Panc1 (cell line): ENCODE results near the gene CHN1.

Experiments used
- POLR2AphosphoS5 ChIP-seq: IDR thresholded peaks from 2 replicates; pipeline ENCODE4 v1.6.1; 2012; ENCODE audit warnings: mild to moderate bottlenecking, low read depth, low read length, moderate library complexity
- TF ChIP-seq, protein P1 (sequence below): fragments of 450-650 bp; IDR thresholded peaks from 2 replicates; pipeline ENCODE4 v1.5.1; 2017; ENCODE audit warnings: mild to moderate bottlenecking

DNA sequence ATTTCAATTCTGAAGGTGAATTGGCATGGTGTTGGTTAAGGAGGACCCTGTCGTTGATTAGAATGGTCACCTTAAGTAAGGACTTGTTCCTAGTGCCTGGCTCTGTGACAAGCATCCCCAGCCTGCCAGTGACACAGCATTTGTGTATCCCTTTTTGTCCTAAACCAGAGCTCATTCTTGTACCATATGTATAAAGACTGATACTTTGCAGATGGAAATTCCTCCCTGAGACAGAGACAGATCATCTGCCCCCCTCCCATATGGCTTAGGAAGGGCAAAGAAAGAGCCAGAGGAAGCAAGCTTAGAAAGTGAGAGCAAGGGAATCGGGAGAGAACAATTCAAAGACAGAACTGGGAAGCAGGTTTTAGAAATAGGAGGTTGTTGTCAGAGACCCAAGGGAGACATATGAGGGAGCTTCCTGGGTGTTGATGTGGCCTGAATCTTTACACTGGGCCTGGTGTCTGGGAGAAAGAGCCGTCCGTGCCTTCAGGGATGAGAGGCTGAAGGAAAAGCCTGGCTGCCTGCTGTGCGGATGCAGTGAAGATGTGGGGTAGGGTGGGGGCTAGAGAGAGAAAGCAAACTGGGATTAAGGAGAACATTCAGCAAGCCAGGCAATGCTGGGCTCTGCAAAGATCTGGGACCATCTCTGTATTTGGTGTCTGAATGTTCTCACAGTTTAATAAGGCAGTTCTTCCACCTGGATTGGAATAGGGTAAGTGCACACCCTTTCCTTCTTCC, 227.7 kb downstream of the CHN1 start:
- TF ChIP-seq, protein P1, sequence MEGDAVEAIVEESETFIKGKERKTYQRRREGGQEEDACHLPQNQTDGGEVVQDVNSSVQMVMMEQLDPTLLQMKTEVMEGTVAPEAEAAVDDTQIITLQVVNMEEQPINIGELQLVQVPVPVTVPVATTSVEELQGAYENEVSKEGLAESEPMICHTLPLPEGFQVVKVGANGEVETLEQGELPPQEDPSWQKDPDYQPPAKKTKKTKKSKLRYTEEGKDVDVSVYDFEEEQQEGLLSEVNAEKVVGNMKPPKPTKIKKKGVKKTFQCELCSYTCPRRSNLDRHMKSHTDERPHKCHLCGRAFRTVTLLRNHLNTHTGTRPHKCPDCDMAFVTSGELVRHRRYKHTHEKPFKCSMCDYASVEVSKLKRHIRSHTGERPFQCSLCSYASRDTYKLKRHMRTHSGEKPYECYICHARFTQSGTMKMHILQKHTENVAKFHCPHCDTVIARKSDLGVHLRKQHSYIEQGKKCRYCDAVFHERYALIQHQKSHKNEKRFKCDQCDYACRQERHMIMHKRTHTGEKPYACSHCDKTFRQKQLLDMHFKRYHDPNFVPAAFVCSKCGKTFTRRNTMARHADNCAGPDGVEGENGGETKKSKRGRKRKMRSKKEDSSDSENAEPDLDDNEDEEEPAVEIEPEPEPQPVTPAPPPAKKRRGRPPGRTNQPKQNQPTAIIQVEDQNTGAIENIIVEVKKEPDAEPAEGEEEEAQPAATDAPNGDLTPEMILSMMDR = no peak
- no peak for TF ChIP-seq POLR2AphosphoS5
